Pancreas (tissue), 10 donors: ENCODE results near the gene BOK. TPM values are rescaled to one million over a fixed set of nuclear protein-coding genes. Genes with fewer than 3 reads are reported as not detected.
A peak's percentile ranks its signal among the peaks of the same experiment; 100 is the strongest.

Experiments used
- ATAC-seq, 4 donors: fragments of 200-7000 bp; cut with Tn5 transposase; one replicate each; pipeline versions ENCODE4 v1.8.0 to v1.9.1; 2020; ENCODE audit warnings: mild to moderate bottlenecking in 4 of 4, moderate library complexity in 4 of 4
- DNase-seq, 6 donors: peaks; one replicate each; pipeline ENCODE4 v3.0.0-alpha.2; 2020
- FAIRE-seq: peaks from 2 replicates; lab custom pipeline; 2012; peaks lifted over from hg19 to GRCh38; lab: Jason Lieb, UNC
- H3K27ac ChIP-seq, 4 donors: fragments of 200-600 bp; sonication (generic); 1 replicate in 3 of 4; 2 replicates in 1 of 4; pipeline versions ENCODE4 v1.5.0 to v1.8.0; 2020
- H3K27me3 ChIP-seq, 4 donors: fragments of 200-600 bp; one replicate each; pipeline ENCODE4 v1.8.0; 2021
- H3K36me3 ChIP-seq, 3 donors: fragments of 200-600 bp; sonication (generic) in 1 of 3; one replicate each; pipeline versions ENCODE4 v1.5.0 to v1.8.0; 2020 to 2021
- H3K4me1 ChIP-seq, 3 donors: fragments of 200-600 bp; one replicate each; pipeline ENCODE4 v1.8.0; 2021
- H3K4me3 ChIP-seq, 4 donors: fragments of 200-600 bp; sonication (generic) in 2 of 4; one replicate each; pipeline versions ENCODE4 v1.5.0 to v1.8.0; 2020 to 2021
- H3K9me3 ChIP-seq, 4 donors: fragments of 200-600 bp; one replicate each; pipeline ENCODE4 v1.8.0; 2021
- WGBS, 2 donors: extraction: QIAGEN DNeasy Blood & Tissue Kit; methylation state at CpG; one replicate each; pipeline ENCODE4 v1.1.7; 2013; 5-methylcytosine and 5-hydroxymethylcytosine counted together
- intact Hi-C, 3 donors: fragments of 100-400 bp; cut with DNase I; formaldehyde crosslinking; loops; one replicate each; pipeline versions ENCODE4 v1.11.1 to v1.14.2; 2022
- polyA plus RNA-seq, 2 donors: library from polyadenylated mRNA; stranded (reverse); fragments of 200-250 nt; gene quantifications; one replicate each; pipeline ENCODE4 v1.2.3, GENCODE V29; 2013
- total RNA-seq, 6 donors: library from RNA; stranded (reverse); fragmentation: NEBNext Ultra II Directional in 4 of 6; extraction: Animal tissue kit (Norgen Biotek cat#: 25700) in 4 of 6; gene quantifications; one replicate each; pipeline versions ENCODE4 v1.2.1 to v1.2.4, GENCODE V29; 2021 to 2023
- TF ChIP-seq, protein P1 (sequence below), 4 donors: fragments of 200-600 bp; sonication (generic) in 3 of 4; IDR thresholded peaks; one replicate each; pipeline versions ENCODE4 v1.5.0 to v1.8.0; 2021; ENCODE audit warnings: antibody characterized with exemption in 4 of 4
- donor health status: healthy with polysubstance abuse.
- donor health status: DM: no; HTN: no; CAD: no; lungs with moderate emphysema.
- donor health status: DM: no; HTN: no; CAD: no.
- donor health status: control.
- donor health status: control.
- donor health status: Bipolar disorder and iron deficiency.
- donor health status: DM: yes; HTN: yes; CAD: no.
- donor health status: DM: no; HTN: no; CAD: no.
- donor health status: DM: no; HTN: no; CAD: no.
- donor health status: DM: yes; HTN: yes; CAD: no.

Gene BOK
- total and polyA plus RNA-seq, 8 donors: 10.0 to 24.8 (median 11.6) TPM

DNA sequence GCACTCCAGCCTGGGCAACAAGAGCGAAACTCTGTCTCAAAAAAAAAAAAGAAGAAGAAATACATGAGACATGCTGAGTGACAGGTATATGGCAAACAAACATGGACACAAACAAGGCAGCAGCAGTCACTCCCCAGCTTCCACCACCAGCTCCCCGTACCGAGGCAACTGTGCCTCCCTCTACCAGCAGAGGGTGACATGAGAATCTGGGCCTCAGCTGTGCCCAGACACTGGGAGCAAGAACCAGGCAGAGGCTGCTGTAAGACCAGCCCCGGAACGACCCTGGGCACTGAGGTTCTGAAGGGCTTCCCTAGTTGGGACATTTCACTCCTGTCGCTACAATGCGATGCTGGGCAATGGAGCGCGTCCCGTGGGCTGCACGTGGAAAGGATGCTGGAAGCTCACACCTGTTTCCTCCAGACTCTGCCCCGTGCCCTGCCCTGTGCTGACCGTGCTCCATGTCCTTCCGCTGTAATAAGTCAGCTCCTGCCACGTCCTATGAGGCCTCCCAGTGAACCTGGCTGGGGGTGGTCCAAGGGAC lies 37.1 kb downstream of the BOK start:
- intact Hi-C loops: no loop called here
- H3K4me1 ChIP-seq: no peaks in the 10 kb centered on the region
- DNase-seq: no peak
- ATAC-seq: no peak
- WGBS, 2 donors: 93% methylated on average over 15 of the region's 15 CpGs
- no peak for FAIRE-seq
- no peak overlapping the region for H3K27ac ChIP-seq
- H3K9me3 ChIP-seq: no peaks in the 10 kb centered on the region
- H3K36me3 ChIP-seq: peaks cover 0 to 15% (median 0%) of the 10 kb centered on the region in 3 donors
- H3K4me3 ChIP-seq: no peak overlapping the region
- TF ChIP-seq, protein P1, sequence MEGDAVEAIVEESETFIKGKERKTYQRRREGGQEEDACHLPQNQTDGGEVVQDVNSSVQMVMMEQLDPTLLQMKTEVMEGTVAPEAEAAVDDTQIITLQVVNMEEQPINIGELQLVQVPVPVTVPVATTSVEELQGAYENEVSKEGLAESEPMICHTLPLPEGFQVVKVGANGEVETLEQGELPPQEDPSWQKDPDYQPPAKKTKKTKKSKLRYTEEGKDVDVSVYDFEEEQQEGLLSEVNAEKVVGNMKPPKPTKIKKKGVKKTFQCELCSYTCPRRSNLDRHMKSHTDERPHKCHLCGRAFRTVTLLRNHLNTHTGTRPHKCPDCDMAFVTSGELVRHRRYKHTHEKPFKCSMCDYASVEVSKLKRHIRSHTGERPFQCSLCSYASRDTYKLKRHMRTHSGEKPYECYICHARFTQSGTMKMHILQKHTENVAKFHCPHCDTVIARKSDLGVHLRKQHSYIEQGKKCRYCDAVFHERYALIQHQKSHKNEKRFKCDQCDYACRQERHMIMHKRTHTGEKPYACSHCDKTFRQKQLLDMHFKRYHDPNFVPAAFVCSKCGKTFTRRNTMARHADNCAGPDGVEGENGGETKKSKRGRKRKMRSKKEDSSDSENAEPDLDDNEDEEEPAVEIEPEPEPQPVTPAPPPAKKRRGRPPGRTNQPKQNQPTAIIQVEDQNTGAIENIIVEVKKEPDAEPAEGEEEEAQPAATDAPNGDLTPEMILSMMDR (IDR thresholded peaks at IDR 0.05): no peak
- H3K27me3 ChIP-seq: no peaks in the 10 kb centered on the region

DNA sequence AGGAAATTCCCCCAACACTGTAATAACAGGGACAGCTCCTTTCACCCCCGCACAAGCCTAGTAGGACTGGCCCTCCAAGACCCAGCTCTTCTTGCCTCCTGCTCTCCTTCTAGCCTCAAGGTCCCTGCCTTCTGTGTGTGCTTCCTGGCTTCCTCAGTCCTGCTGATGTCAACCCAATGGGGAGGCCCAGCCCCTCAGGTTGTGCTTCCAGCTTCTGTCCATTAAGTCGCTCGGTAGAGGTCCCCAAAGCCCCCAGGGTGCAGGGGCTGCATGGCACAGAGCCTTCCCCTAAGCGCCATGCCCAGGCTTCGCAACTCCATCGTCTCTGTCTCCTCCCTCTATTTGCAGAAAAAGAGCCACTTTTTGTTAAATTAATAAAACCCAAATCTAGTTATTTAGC lies 39.0 kb downstream of the BOK start:
- Histone ChIP-seq H3K27me3 (no peaks in the 10 kb centered on the region), H3K4me1 (no peaks in the 10 kb centered on the region), H3K4me3 (no peak overlapping the region), H3K9me3 (no peaks in the 10 kb centered on the region), H3K36me3 (peaks cover 0 to 31% (median 0%) of the 10 kb centered on the region in 3 donors), H3K27ac (no peak overlapping the region)
- intact Hi-C loops: no loop called here
- no peak for FAIRE-seq
- no peak for DNase-seq
- no peak for ATAC-seq
- WGBS, 2 donors: 91 to 97% methylated on average over 6 of the region's 6 CpGs
- TF ChIP-seq, protein P1 (IDR thresholded peaks at IDR 0.05): no peak

DNA sequence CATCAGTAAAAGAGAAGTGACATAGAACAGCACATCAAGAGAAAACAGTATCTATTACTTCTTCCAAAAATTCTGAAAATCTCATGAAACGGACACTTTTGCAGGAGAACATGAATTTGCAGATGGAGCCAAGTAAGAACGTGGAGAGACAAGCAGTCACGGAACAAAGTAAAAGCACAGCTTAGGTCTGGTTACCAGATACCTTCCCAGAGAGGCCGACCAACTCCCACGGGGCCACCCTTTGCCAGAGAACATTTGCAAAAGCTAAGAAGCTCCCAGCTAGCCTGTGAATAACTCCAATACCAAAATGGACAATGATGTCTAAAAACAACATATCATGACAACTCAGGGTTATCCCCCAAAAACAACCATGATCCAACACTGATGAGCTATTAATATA lies 39.5 kb downstream of the BOK start:
- intact Hi-C loops: no loop called here
- H3K36me3 ChIP-seq: peaks cover 0 to 36% (median 0%) of the 10 kb centered on the region in 3 donors
- no peak for FAIRE-seq

DNA sequence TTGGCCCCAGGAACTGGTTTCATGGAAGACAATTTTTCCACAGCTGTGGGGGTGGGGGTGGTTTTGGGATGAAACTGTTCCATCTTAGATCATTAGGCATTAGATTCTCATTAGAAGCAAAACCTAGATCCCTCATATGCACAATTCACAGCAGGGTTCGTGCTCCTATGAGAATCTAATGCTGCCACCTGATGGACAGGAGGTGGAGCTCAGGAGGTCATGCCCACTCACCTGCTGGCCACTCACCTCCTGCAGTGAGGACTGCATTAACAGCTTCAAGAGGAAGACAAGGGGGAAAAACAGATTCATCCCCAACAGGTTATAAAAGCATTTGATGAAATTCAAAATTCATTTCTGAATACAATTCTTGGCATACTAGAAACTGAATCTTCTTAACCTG lies 39.9 kb downstream of the BOK start:
- Histone ChIP-seq H3K4me3 (no peak overlapping the region), H3K4me1 (no peaks in the 10 kb centered on the region), H3K27me3 (no peaks in the 10 kb centered on the region), H3K9me3 (no peaks in the 10 kb centered on the region), H3K27ac (no peak overlapping the region), H3K36me3 (peaks cover 0 to 36% (median 0%) of the 10 kb centered on the region in 3 donors)
- DNase-seq (peak in 1 of 6 donors; percentile 45), ATAC-seq (peak; percentile 77 to 96 (median 88)), FAIRE-seq (no peak)
- 21 to 23% methylated on average over 1 of the region's 1 CpG for WGBS, 2 donors
- intact Hi-C loops: no loop called here
- TF ChIP-seq, protein P1 (IDR thresholded peaks at IDR 0.05): no peak

More for the DNA sequence above, 39.5 kb downstream of the BOK start:
- 72 to 76% methylated on average over 5 of the region's 5 CpGs for WGBS, 2 donors
- H3K27me3 ChIP-seq: no peaks in the 10 kb centered on the region
- ATAC-seq: peak in 1 of 4 donors; percentile 6
- TF ChIP-seq, protein P1 (IDR thresholded peaks at IDR 0.05): no peak
- no peaks in the 10 kb centered on the region for H3K4me1 ChIP-seq
- no peaks in the 10 kb centered on the region for H3K9me3 ChIP-seq
- no peak overlapping the region for H3K4me3 ChIP-seq
- no peak overlapping the region for H3K27ac ChIP-seq
- no peak for DNase-seq

DNA sequence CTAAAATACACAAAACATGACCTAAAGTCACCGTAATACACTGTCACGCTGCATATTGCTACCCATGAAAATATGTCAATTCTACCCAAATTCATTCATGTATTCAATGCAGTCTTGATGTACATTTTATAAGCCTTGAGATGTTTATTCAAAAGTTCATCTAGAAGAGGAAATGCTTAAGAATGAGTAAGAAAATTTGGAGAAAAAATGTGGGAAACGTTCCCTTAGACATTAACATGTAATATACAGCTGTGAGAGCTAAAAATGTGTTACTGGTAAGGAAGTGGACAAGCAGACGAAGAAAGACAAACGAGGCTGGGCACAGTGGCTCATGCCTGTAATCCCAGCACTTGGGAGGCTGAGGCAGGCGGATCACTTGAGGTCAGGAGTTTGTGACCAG lies 41.1 kb downstream of the BOK start:
- Histone ChIP-seq H3K27me3 (no peaks in the 10 kb centered on the region), H3K27ac (no peak overlapping the region), H3K36me3 (peaks cover 0 to 36% (median 0%) of the 10 kb centered on the region in 3 donors), H3K9me3 (no peaks in the 10 kb centered on the region), H3K4me1 (no peaks in the 10 kb centered on the region), H3K4me3 (no peak overlapping the region)
- 86% methylated on average over 6 of the region's 6 CpGs for WGBS, 2 donors
- DNase-seq (no peak), ATAC-seq (no peak), FAIRE-seq (no peak)
- TF ChIP-seq, protein P1 (IDR thresholded peaks at IDR 0.05): no peak
- intact Hi-C loops: no loop called here
